AG09309 (cell line): ENCODE results near the gene LLGL2.
"Not testable (repeated sequence)": the region's sequence is repeated elsewhere in the genome, so short reads cannot be mapped to it uniquely, and the experiment has no call there.

ENCODE experiments used
- DNase-seq: peaks from one replicate; pipeline ENCODE4 v3.0.0-alpha.2; 2010; ENCODE audit warnings: low read depth
- H3K4me3 ChIP-seq: 2 replicates; pipeline ENCODE4 v1.5.1; 2011; ENCODE audit warnings: mild to moderate bottlenecking, low read depth, low read length, moderate library complexity; ENCODE audit not compliant: control insufficient read depth
- CTCF ChIP-seq: IDR thresholded peaks from 2 replicates; pipeline ENCODE4 v1.5.1; 2011; ENCODE audit warnings: mild to moderate bottlenecking, low read depth, low read length, inconsistent platforms; ENCODE audit not compliant: insufficient read depth, control insufficient read depth; ENCODE audit errors: missing control alignments

The LLGL2 gene

GRCh38 chr17:75516619-75517296 is 8.7 kb upstream of the LLGL2 start:
- H3K4me3 ChIP-seq = peak overlapping the region; percentile 83
- no peak for DNase-seq
- TF ChIP-seq CTCF = no peak

- no peak for DNase-seq
- peak overlapping the region; percentile 83 for H3K4me3 ChIP-seq
- no peak for TF ChIP-seq CTCF
Measured at GRCh38 chr17:75517297-75517865, 8.1 kb upstream of the LLGL2 start.

- no peak for TF ChIP-seq CTCF
- DNase-seq = no peak
- H3K4me3 ChIP-seq = no peak overlapping the region
Measured at GRCh38 chr17:75518201-75518600, 7.3 kb upstream of the LLGL2 start.

- H3K4me3 ChIP-seq = no peak overlapping the region
- no peak for TF ChIP-seq CTCF
- DNase-seq = no peak
Measured at GRCh38 chr17:75518983-75519537, 6.4 kb upstream of the LLGL2 start.

- not testable (repeated sequence) for H3K4me3 ChIP-seq, DNase-seq
Measured at GRCh38 chr17:75520413-75520812, 5.1 kb upstream of the LLGL2 start.

GRCh38 chr17:75521290-75521689 is 4.2 kb upstream of the LLGL2 start:
- no peak for DNase-seq
- TF ChIP-seq CTCF = no peak
- no peak overlapping the region for H3K4me3 ChIP-seq

GRCh38 chr17:75521951-75522727 is 3.4 kb upstream of the LLGL2 start:
- no peak for TF ChIP-seq CTCF
- DNase-seq = no peak
- no peak overlapping the region for H3K4me3 ChIP-seq
